Measurements from ENCODE around the gene TLCD4.
"Not testable (repeated sequence)": the region's sequence is repeated elsewhere in the genome, so short reads cannot be mapped to it uniquely, and the experiment has no call there.

The TLCD4 gene

GRCh38 chr1:95117207-95118066, at the start of gene TLCD4:
Gene TLCD4, plus strand, starts transcription at chr1:95117355. Its CDS starts 26,547 bp downstream, at chr1:95143902.
- no peak for DNase-seq (ENCODE audit: low read depth)

GRCh38 chr1:95067568-95067967, 49.6 kb upstream of the TLCD4 start:
- no peak for DNase-seq (ENCODE audit: low read depth)

GRCh38 chr1:95068956-95069709, 48.0 kb upstream of the TLCD4 start:
- no peak for DNase-seq (ENCODE audit: low read depth)

GRCh38 chr1:95069710-95070093, 47.5 kb upstream of the TLCD4 start:
- no peak for DNase-seq (ENCODE audit: low read depth)

- no peak for DNase-seq (ENCODE audit: low read depth)
Observed at GRCh38 chr1:95071539-95071938, 45.6 kb upstream of the TLCD4 start.

- no peak for DNase-seq (ENCODE audit: low read depth)
Observed at GRCh38 chr1:95072117-95072516, 45.0 kb upstream of the TLCD4 start.

- peak; percentile 90 for DNase-seq (ENCODE audit: low read depth)
Observed at GRCh38 chr1:95072532-95073419, 44.4 kb upstream of the TLCD4 start, which contains the start of gene ALG14. Gene ALG14, minus strand, starts transcription at chr1:95072951. Its CDS starts 53 bp downstream, at chr1:95072898.

GRCh38 chr1:95073446-95073845, 43.7 kb upstream of the TLCD4 start:
- no peak for DNase-seq (ENCODE audit: low read depth)

GRCh38 chr1:95076034-95076433, 41.1 kb upstream of the TLCD4 start:
- no peak for DNase-seq (ENCODE audit: low read depth)

GRCh38 chr1:95080446-95080845, 36.7 kb upstream of the TLCD4 start:
- no peak for DNase-seq (ENCODE audit: low read depth)

- DNase-seq (ENCODE audit: low read depth), result no peak
Observed at GRCh38 chr1:95080879-95081278, 36.3 kb upstream of the TLCD4 start.

- DNase-seq (ENCODE audit: low read depth), result no peak
Observed at GRCh38 chr1:95084317-95085176, 32.6 kb upstream of the TLCD4 start.

GRCh38 chr1:95085376-95085775, 31.8 kb upstream of the TLCD4 start:
- no peak for DNase-seq (ENCODE audit: low read depth)

GRCh38 chr1:95086949-95087533, 30.1 kb upstream of the TLCD4 start:
- peak; percentile 93 for DNase-seq (ENCODE audit: low read depth)

- no peak for DNase-seq (ENCODE audit: low read depth)
Observed at GRCh38 chr1:95088303-95088702, 28.9 kb upstream of the TLCD4 start.

GRCh38 chr1:95089650-95090287, 27.4 kb upstream of the TLCD4 start:
- DNase-seq (ENCODE audit: low read depth), result no peak

GRCh38 chr1:95091290-95091689, 25.9 kb upstream of the TLCD4 start:
- not testable (repeated sequence) for DNase-seq (ENCODE audit: low read depth)

- DNase-seq (ENCODE audit: low read depth), result not testable (repeated sequence)
Observed at GRCh38 chr1:95092891-95093290, 24.3 kb upstream of the TLCD4 start.

- DNase-seq (ENCODE audit: low read depth), result no peak
Observed at GRCh38 chr1:95093296-95093695, 23.9 kb upstream of the TLCD4 start.

- DNase-seq (ENCODE audit: low read depth), result no peak
Observed at GRCh38 chr1:95094923-95095322, 22.2 kb upstream of the TLCD4 start.
